ENCODE data around the gene CRELD1.

DNA sequence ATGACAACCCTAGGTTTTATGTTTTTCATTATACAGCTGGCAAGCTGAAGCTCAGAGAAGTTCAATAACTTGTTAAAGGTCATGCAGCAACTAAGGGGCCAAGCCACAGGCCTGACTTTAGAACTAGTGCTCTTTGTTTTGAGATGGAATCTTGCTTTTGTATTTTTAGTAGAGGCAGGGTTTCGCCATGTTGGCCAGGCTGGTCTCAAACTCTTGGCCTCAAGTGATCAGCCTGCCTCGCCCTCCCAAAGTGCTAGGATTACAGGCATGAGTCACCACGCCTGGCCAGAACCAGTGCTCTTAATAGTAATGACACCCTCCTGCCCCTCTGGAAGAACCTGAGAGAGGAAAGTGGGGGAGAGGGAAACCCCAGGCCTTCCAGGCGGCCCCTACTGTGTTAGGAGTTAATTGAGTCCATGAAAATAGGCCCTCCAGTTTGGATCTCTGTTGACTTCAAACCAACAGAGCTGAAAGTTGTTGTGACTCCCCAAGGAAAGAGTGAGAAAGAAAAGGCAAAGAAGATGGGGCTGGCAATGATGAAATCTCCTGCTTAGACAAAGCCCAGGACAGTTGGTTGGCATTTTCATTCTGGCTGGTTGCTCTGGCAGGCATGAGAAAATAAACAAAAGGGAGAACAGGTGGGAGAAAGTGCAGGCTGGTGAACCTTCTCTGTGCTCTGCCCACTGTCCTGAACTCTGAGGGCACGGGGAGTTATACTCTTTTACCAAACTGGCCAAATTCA is 22.1 kb downstream of the CRELD1 start:
- TF ChIP-seq, protein P1, sequence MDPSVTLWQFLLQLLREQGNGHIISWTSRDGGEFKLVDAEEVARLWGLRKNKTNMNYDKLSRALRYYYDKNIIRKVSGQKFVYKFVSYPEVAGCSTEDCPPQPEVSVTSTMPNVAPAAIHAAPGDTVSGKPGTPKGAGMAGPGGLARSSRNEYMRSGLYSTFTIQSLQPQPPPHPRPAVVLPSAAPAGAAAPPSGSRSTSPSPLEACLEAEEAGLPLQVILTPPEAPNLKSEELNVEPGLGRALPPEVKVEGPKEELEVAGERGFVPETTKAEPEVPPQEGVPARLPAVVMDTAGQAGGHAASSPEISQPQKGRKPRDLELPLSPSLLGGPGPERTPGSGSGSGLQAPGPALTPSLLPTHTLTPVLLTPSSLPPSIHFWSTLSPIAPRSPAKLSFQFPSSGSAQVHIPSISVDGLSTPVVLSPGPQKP (IDR thresholded peaks at IDR 0.05; ENCODE audit: borderline replicate concordance, low read depth, low read length), result no peak
- TF ChIP-seq MXI1 (IDR thresholded peaks at IDR 0.05; ENCODE audit: borderline replicate concordance, low read depth, low read length) (no peak), BHLHE40 (IDR thresholded peaks at IDR 0.05; ENCODE audit: low read depth, low read length) (no peak), POLR2A (IDR thresholded peaks at IDR 0.05; ENCODE audit: low read depth, low read length) (no peak), RAD21 (IDR thresholded peaks at IDR 0.05; ENCODE audit: low read length) (no peak), RCOR1 (IDR thresholded peaks at IDR 0.05; ENCODE audit: insufficient replicate concordance, low read length) (no peak), CEBPB (IDR thresholded peaks at IDR 0.05; ENCODE audit: low read depth, low read length) (no peak), SMC3 (IDR thresholded peaks at IDR 0.05; ENCODE audit: low read depth, low read length) (no peak), RFX5 (IDR thresholded peaks at IDR 0.05; ENCODE audit: low read depth, low read length) (no peak), MAFK (IDR thresholded peaks at IDR 0.05; ENCODE audit: low read depth, low read length) (no peak)
- TF ChIP-seq, protein P2, sequence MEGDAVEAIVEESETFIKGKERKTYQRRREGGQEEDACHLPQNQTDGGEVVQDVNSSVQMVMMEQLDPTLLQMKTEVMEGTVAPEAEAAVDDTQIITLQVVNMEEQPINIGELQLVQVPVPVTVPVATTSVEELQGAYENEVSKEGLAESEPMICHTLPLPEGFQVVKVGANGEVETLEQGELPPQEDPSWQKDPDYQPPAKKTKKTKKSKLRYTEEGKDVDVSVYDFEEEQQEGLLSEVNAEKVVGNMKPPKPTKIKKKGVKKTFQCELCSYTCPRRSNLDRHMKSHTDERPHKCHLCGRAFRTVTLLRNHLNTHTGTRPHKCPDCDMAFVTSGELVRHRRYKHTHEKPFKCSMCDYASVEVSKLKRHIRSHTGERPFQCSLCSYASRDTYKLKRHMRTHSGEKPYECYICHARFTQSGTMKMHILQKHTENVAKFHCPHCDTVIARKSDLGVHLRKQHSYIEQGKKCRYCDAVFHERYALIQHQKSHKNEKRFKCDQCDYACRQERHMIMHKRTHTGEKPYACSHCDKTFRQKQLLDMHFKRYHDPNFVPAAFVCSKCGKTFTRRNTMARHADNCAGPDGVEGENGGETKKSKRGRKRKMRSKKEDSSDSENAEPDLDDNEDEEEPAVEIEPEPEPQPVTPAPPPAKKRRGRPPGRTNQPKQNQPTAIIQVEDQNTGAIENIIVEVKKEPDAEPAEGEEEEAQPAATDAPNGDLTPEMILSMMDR (conservative IDR thresholded peaks at IDR 0.05; ENCODE audit: low read depth, low read length), result no peak

Data from IMR-90 (cell line).